CD4-positive, alpha-beta T cell treated with Interleukin-1 beta for 1 hour (primary cell): ENCODE measurements around the gene POM121L2.
A peak's percentile ranks its signal among the peaks of the same experiment; 100 is the strongest.

Source experiments
- DNase-seq, 2 donors: peaks; one replicate each; pipeline ENCODE4 v3.0.0-alpha.2; 2020 to 2022

The POM121L2 gene

DNA sequence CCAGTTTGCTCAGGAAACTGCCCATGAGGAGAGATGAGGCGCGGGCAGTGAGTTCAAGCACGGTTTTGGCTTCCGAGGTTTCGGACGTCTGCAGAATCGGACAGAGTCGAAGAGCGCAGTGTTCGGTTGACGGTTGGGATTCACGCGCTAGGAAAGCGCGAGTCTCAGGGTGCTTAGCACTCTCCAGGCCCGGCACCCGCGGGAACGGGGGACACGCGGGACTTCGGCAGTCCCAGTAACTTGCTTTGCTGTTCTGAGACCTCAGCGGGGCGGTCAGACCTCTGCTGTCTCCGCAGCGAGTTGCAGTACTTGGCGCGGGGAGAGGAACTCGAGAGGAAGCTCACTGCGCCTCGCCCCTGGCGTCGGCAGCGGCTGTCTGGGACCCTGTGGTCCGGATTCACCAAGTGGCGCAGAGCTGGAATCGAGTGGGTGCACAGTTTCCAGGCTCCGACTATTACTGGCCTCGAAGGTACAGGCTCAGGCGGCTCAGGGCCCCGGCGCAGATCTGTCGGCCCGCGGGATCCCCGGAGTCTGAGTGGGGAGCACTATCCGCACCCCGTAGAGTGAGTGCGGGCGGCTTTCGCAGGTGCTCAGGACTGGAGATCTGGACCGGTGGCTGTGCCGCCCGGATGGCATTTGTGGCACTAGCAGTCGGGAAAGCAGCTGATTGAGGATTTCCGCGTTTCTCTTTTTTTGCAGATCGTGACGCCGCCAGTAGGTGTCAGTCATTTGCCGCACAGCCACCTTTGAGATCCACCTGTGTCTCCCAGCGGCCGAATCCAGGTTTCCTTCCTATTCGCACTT lies at the start of gene POM121L2:
POM121L2 (minus strand) TSS at position 128 of the 804 bp plus-strand sequence; CDS start at position 25, 103 bp downstream.
- peak; percentile 56 to 69 for DNase-seq

GRCh38 chr6:27359231-27359630 lies 47.2 kb upstream of the POM121L2 start:
- DNase-seq: no peak

DNA sequence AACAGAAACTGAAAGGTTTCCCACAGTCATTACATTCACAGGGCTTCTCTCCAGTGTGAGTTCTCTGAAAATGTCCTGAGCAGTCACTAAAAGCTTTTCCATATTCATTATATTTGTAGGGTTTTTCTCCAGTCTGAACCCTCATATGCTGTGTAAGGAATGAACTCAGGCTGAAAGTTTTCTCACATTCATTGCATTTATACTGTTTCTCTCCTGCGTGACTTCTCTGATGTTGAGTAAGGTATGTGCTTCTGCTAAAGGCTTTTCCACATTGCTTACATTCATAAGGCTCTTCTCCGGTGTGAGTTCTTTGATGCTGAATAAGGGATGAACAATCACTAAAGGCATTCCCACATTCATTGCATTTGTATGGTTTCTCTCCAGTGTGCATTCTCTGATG lies 46.7 kb upstream of the POM121L2 start:
- no peak for DNase-seq

GRCh38 chr6:27352850-27353249 lies 40.8 kb upstream of the POM121L2 start:
- DNase-seq: no peak

DNA sequence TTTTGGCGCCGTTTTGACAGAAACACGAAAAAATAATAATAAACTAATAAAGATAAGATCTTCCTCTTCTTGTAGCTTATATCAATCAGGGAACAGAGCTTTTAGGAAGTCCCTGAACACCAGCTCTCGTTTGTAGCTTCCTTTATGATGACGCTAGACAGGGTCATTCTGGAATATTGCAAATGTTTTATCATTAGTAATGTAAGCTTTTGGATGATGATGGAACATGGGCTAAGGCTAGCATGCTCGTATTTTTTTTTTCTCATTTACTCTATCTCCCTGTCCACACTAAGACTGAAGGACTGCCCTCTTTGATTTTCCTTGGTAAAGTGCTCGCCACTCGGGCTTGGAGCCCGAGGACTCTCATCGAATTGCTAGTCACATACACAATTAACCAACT lies 22.1 kb upstream of the POM121L2 start:
- DNase-seq: no peak

GRCh38 chr6:27333642-27334040 lies 21.6 kb upstream of the POM121L2 start:
- DNase-seq: no peak

DNA sequence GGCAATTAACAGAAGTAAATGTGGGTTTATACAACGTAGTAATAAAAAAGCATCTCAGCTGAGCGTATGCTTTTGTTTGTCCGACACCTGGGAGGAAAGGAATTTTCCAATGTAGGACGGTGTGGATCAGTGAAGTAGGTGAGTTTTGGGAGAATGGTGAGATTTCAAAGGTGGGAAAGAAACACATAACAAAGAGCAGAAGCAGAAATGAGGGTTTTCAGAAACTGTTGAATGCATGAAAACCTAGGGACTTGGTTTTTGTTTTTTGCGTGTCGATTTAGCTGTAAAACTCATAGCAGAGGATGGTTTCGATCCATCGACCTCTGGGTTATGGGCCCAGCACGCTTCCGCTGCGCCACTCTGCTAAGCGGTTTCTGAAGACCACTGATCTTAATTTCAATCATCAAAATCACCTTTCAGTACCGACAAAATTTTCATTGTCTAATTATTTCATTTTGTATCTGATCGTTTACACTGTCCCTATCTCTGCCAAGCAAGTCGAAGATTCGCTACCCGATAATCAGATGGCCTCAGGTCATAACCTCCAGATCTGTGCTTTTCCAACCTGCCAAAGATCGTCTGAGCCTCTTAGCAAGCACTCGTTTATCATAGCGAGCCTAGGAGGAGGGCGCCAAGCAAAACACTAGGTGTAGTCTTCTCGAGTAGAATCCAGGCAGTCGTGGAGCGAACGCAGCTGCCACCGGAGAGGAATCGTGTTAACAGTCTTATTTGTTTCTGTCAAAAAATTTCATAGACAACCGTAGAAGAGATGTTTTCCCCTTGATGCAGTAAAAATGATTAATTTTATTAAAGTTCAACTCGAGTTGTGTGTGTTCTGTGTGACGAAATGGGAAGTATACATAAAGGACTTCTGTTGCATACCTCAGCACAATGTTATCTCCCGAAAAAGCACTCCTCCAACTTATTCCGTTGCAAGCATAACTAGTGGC lies 20.9 kb upstream of the POM121L2 start:
- peak; percentile 56 to 62 for DNase-seq

DNA sequence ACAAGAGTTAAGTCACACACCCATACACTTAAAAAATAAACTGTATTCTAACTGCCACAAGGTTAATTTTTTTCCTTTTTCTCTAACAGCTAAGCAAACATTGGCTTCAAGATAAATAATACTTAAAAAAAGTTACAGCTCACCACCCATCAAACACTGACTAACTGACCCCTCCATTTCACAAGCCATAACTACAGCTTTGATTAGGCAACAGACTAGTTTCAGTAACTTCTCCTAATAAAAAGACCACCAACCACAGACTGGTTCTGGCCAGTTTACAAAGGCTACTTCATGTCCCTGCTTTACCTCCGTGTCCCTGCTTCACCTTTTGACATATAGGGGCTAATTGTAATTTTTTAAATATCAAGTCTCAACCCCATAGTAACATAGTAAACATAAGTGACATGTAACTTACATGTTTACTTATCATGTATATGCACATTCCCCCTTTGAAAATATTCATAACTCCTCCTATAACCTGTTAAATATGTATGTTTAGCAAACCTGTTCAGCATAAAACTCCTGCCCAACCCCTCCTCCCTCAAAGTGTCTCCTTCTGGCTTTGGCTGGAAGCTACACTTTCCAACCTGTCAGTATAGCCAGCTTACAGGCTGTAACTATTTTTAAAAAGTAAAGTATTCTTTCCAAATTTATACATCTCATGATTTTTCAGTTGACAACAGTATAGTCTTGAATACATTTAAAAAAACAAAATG lies 15.1 kb upstream of the POM121L2 start:
- DNase-seq: no peak

- no peak for DNase-seq
These were observed 9.8 kb upstream of the POM121L2 start for GRCh38 chr6:27321901-27322300.

- DNase-seq: no peak
These were observed 9.3 kb upstream of the POM121L2 start for GRCh38 chr6:27321370-27321769.

DNA sequence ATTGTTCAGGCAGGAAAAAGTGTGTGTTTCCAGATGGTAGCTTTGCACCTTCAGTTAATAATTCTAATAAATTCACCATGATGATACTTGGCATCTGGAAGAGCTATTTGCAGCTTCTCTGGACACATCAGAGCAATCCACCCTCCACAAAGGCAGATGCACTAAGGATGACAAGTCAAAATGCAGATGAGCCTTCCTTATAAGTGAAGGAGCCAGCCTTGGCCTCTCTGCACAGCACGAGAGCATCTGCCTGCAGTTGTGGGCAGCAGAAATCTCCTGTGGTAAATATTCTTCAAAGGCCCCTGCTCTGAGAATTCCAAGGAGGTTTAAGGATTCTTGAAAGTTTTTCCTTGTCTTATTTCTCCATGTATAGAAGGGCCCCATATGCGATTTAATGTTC lies 6.9 kb upstream of the POM121L2 start:
- no peak for DNase-seq

DNA sequence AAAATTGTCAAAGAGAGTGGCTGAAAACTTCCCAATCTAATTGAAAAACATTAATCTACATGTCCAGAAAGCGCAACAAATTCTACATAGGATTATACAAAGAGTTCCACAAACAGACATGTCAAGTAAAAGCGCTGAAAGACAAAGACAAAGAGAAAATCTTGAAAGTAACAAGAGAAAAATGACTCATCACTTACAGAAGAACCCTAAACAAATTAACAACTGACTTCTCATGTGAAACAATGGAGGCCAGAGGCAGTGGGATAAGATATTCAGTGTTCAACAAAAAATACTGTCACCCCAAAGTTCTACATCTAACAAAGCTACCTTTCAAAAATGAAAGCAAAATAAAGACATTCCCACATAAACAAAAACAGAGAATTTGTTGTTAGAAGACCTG lies 2.0 kb upstream of the POM121L2 start:
- DNase-seq: no peak

GRCh38 chr6:27312950-27313271 lies 838 bp upstream of the POM121L2 start:
- no peak for DNase-seq

DNA sequence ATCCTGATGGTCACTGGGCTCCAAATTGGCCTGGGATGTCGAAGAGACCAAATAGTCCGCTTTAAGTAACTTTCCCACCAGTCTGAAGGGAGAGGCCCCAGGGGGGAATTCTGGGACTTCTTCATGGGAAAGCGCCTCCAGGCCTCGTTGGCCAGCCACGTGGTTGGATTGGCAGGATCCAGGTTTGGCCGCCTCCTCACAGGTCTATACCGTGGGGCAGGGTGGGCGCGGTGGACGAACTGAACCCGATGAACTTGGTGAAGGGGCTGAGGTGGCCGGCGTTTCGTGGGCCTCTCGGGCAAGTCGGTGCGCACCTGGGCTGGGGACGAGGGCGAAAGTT lies 297 bp downstream of the POM121L2 start:
- DNase-seq: no peak

DNA sequence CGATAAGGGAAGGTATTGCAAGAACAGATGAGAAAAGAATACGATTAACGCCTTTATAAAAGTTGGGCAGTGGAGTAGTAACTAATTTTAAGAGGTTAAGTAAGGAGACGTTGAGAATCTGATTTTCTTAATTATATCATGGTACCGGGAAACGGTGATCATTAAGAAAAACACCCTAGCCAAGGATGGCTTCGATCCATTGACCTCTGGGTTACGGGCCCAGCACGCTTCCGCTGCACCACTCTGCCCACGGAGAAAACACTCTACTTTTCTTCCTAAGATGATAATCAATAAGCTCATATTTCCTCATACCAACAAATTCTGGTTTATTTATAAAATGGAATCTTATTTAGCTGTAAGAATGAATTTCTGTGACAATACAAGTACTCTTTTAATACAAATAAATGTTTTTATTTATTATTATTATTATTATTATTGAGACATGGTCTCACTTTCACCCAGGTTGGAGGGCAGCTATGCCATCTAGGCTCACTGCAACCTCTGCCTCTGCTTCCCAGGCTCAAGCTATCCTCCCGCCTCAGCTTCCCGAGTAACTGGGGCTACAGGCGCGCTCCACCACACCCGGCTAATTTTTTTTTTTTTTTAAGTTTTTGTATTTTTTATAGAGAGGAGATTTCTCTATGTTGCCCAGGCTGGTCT lies 8.3 kb downstream of the POM121L2 start:
- no peak for DNase-seq

DNA sequence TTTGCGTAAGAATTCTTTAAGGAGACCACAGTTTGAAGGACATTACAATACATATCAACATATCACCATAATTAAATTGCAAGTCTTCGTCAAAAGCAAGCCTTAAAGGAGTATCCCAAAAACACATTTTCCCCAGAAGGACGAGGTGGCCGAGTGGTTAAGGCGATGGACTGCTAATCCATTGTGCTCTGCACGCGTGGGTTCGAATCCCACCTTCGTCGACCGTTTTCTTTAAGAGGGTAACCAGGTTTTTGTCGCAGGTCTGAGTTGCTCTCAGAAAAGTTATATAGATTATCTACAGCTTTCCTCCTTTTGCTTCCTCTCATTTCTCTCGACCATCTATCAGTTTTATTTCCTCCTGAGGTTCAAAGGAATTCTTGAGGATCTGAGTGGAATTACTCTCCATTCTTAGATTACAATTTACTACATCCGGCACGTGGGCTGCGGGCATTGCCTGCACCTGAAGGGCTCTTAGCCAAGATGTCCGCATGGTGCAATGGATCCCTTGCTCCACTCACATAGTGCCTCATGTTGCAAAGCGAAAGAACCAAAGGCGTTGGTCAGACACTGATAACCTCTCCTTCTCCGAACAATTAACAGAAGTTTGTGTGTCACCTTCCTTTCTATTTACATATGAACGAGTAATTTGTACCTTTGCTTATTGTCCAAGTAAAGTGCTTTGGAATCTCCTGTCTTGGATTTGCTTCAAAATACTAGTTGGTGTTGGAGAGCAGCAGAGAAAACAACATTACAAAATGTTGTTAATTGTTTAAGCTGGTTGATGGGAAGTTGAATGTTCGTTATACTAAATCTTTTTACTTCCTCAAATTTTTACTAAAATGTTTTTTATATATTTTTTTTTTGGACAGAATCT lies 14.0 kb downstream of the POM121L2 start:
- no peak for DNase-seq

DNA sequence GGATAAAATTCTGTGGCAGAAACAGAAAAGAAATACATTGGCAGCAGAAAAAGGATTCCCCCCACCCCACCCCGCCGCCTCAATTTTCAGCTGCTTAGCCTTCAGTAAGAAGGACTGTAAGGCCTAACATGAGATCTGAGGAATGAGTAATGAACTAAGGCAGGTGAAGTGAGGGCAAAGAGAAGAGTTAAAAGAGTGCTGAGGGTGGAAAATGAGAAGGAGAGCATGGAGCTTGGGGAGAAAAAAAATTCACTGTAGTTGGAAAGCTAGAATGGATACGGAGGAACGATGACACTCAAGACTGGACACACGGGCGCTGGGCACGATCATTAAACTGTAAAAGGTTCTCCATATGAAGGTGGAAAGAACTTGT lies 14.6 kb downstream of the POM121L2 start:
- DNase-seq: no peak

DNA sequence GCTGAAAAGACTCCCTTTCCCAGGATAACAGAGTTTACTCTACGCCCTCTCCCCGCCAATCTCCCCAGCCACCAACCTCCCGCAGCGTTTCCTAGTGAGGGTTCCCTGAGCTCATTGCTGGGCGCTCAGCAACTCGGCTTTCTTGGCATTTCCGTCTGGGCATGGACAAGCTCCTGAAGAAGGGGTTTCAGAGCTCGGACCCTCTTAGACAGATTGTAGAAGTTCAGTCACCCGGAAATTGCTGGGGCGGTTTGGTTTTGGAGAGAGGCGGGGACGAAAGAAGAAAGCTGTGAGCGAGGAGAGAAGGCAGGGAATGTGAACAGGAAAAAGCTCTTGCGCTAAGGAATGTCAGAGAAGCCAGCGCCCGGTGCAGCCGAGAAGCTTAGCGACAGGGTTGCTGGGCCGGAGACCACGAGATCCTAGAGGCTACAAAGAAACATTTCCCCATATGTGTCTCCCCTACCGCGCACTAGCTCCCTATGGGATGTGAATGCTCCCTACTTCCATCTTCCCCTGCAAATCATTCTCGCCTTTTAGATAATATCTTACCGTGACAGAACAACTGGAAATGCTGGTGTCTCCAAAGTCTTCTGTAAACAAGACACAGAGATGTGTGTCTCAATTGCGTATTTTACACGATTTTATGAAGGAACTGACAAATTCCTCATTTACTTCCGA lies 15.8 kb downstream of the POM121L2 start:
- no peak for DNase-seq

GRCh38 chr6:27295301-27296079 lies 16.6 kb downstream of the POM121L2 start:
- DNase-seq: no peak

GRCh38 chr6:27294409-27294808 lies 17.7 kb downstream of the POM121L2 start:
- no peak for DNase-seq
